ENCODE data around the gene G3BP1.
A peak's percentile ranks its signal among the peaks of the same experiment; 100 is the strongest.

Gene G3BP1

GRCh38 chr5:151741678-151742423, 29.9 kb upstream of the G3BP1 start:
- no peak overlapping the region for H3K27ac ChIP-seq
- TF ChIP-seq ZFX (IDR thresholded peaks at IDR 0.05), result no peak
- no peak for TF ChIP-seq CTCF (conservative IDR thresholded peaks at IDR 0.05)

- no peak overlapping the region for H3K27ac ChIP-seq
- no peak for TF ChIP-seq ZFX (IDR thresholded peaks at IDR 0.05)
- peak; percentile 69 for TF ChIP-seq CTCF (conservative IDR thresholded peaks at IDR 0.05)
Measured at GRCh38 chr5:151742870-151743294, 28.9 kb upstream of the G3BP1 start.

GRCh38 chr5:151743530-151743929, 28.2 kb upstream of the G3BP1 start:
- H3K27ac ChIP-seq, result no peak overlapping the region
- TF ChIP-seq ZFX (IDR thresholded peaks at IDR 0.05) (no peak), CTCF (conservative IDR thresholded peaks at IDR 0.05) (no peak)

GRCh38 chr5:151745071-151745705, 26.6 kb upstream of the G3BP1 start:
- no peak overlapping the region for H3K27ac ChIP-seq

GRCh38 chr5:151750121-151750520, 21.6 kb upstream of the G3BP1 start:
- no peak overlapping the region for H3K27ac ChIP-seq

More at GRCh38 chr5:151745071-151745705, 26.6 kb upstream of the G3BP1 start:
- TF ChIP-seq ZFX (IDR thresholded peaks at IDR 0.05) (no peak), CTCF (conservative IDR thresholded peaks at IDR 0.05) (no peak)

GRCh38 chr5:151751091-151751490, 20.7 kb upstream of the G3BP1 start:
- H3K27ac ChIP-seq, result no peak overlapping the region
- TF ChIP-seq ZFX (IDR thresholded peaks at IDR 0.05) (no peak), CTCF (conservative IDR thresholded peaks at IDR 0.05) (no peak)

More at GRCh38 chr5:151750121-151750520, 21.6 kb upstream of the G3BP1 start:
- TF ChIP-seq CTCF (conservative IDR thresholded peaks at IDR 0.05), result no peak
- TF ChIP-seq ZFX (IDR thresholded peaks at IDR 0.05), result no peak

- TF ChIP-seq ZFX (IDR thresholded peaks at IDR 0.05) (no peak), CTCF (conservative IDR thresholded peaks at IDR 0.05) (no peak)
- H3K27ac ChIP-seq, result no peak overlapping the region
Measured at GRCh38 chr5:151751593-151751992, 20.2 kb upstream of the G3BP1 start.
